T47D (cell line): ENCODE results near the gene AAMP.
A peak's percentile ranks its signal among the peaks of the same experiment; 100 is the strongest.
"Not testable (repeated sequence)": the region's sequence is repeated elsewhere in the genome, so short reads cannot be mapped to it uniquely, and the experiment has no call there.

Experiments used
- DNase-seq, 2 experiments: peaks; one replicate each; pipeline versions ENCODE4 v3.0.0 to v3.0.0-alpha.2; 2011 to 2012; ENCODE audit warnings: low read depth in 1 of 2, low spot score in 1 of 2
- JUND ChIP-seq: IDR thresholded peaks from 2 replicates; pipeline ENCODE4 v1.6.1; 2012; ENCODE audit warnings: low read depth
- in situ Hi-C: cut with HindIII; loops from 2 replicates; pipeline ENCODE4 v1.10.0; 2016; ENCODE audit warnings: low sequenced_read_pairs, low pct_unique_long_range_greater_than_20kb

The AAMP gene

DNA sequence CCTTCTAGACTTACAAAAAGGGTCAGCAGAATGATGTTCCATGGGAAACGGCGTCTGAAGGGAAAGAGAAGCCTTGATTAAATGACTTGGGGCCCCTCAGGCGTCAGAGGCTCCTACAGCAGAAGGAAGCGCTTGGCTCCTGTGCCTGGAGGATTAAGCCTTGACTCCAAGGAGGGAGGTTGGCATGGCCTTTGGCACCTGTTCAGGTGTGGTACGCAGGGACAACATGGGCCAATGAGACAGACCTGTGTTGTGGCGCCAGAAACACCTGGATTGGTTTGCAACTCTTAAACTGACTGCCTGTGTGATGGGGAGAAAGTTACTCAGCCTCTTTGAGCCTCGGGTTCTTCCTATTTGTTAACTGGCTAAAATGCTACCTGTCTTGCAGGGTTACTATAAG, 8.0 kb upstream of the AAMP start:
- TF ChIP-seq JUND = no peak

DNA sequence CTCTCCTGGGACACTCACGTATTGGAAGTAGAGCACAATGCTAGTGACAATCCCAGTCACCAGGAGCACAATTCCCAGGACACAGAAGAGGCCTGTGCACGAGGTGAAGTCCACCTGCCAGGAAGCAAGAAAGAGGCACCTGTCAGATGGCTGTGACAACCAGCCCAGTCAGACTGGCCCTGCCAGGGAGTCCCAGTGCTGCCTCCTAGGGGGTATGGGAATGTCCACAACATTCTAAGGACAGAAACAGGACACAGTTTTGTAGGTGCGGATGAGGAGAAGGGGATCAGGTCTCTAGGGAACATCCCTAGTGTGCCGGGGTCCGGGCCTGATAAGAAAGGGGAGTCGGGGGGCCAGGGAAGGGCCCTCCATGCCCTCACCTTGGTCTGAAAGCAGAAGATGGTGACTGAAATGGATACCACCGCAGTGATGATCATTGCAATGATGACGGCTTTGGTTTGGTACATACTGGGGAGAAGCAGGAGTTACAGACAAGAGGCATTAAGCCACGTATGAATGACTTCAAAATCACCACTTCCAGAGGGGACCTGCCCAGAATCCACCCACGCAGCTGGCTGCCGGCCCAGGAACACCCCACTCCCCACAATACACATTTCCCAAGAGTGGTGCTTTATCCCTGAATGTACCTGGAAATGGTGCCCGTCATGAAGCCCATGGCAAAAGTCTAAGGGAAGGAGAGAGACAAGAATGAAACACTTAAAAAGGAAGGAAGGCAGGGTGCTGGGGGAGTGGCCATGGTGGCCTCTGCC, 7.2 kb upstream of the AAMP start:
- no peak for TF ChIP-seq JUND
- peak; percentile 37 to 66 for DNase-seq
- in situ Hi-C loops = no loop called here

More for the DNA sequence above, 8.0 kb upstream of the AAMP start:
- in situ Hi-C loops = no loop called here
- no peak for DNase-seq

DNA sequence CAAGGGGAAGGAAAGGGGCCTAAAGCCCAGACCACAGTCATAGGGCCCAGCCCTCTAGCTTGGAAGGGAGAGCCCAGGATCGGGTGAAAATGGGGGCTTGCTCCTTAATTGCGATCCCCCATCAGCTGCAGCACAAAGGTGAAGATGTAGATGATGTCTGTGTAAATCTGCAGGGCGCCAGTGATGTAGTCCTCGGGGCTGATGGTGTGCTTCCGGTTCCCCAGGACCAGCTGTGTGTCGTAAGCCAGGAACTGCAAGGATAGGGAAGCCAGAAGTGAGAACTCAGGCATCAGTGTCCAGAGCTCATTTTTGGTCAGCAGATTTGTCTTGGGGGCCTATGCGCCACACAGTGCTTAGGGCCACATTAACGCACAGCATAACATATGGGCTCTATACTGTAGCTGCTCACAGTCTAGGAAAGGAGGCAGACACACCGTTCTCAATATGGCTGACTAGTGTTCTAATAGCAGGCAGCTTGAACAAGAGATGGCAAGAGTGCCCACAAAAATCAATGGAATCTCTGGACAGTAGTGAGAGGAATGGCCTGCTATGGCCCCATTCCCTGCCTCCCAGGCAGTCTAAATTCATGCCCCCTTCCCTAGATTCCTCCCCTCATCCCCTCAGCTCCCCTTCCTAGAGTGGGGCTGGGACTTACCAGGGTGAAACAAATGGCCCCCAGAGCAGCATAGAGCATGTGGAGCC, 5.6 kb upstream of the AAMP start:
- in situ Hi-C loops = no loop called here
- DNase-seq = no peak
- no peak for TF ChIP-seq JUND

DNA sequence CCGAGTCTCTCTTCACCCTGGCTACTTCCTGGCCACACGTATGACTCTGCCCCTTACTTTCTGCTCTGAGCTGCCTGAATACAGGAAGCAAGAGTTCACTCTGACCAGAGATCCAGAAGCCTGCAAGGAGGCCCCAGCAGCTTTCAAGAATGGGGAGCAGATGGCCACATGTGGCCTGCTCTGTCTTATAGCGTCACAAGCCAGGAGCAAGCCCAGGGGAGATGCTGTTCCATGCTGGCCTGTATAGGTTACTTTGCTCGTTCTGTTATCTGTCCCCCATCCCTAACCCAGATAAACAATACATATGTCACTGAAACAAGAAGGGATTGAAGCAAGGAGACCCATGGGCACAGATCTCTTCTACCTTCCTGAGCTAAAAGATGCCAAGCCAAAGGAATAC, 4.6 kb upstream of the AAMP start:
- DNase-seq = no peak
- in situ Hi-C loops = no loop called here
- TF ChIP-seq JUND = no peak

GRCh38 chr2:218273908-218274249, 3.9 kb upstream of the AAMP start:
- TF ChIP-seq JUND = no peak
- in situ Hi-C loops = no loop called here

DNA sequence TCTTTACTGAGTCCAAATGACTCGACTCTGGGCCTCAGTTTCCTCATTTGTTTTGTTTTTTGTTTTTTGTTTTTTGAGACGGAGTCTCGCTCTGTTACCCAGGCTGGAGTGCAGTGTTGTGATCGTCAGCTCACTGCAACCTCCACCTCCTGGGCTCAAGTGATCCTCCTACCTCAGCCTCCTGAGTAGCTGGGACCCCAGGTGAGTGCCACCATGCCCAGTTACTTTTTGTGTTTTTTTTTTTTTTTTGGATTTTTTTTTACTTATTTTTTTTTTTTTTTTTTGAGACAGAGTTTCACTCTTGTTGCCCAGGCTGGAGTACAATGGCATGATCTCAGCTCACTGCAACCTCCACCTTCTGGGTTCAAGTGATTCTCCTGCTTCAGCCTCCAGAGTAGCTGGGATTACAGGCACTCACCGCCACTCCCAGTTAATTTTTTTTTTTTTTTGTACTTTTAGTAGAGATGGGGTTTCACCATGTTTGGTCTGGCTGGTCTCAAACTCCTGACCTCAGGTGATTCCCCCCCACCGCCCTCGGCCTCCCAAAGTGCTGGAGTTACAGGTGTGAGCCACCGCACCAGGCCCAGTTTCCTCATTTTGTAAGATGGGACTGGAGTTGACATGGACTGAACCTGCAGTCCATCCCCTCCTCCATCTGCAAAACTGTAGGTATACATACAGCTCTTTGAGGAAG, 3.4 kb upstream of the AAMP start:
- in situ Hi-C loops, DNase-seq: not testable (repeated sequence)

More at GRCh38 chr2:218273908-218274249, 3.9 kb upstream of the AAMP start:
- DNase-seq = no peak

DNA sequence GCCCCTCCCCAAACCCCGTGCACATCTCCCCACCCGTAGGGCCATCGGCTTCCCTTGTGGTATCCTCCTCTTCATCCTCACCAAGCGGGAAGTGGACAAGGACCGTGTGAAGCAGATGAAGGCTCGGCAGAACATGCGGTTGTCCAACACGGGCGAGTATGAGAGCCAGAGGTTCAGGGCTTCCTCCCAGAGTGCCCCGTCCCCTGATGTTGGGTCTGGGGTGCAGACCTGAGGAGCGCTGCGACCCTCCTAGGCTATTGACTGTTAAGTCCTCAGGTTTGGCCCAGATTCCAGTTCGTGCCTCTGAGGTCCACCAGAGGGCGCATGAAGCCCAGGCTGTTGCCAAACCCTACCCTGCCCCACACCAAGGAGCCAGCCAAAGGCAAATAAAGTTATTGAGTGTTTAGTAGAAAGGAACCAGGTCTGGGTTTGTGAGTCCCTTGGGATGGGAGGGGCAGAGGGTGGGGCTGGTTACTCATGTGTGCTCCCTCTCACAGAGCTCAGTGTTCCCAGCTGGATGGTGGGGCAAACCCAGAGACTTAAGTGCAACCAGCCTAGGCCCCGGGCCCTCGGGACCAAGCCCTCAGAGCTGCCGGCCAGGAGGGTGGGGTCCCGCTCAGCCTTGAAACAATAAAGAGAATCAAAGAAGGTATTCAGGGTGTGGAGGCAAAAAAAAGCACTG, 2.7 kb upstream of the AAMP start:
- in situ Hi-C loops = no loop called here
- TF ChIP-seq JUND = no peak
- DNase-seq = peak; percentile 55 to 81

- no peak for TF ChIP-seq JUND
- no peak for DNase-seq
- in situ Hi-C loops = no loop called here
Measured at GRCh38 chr2:218271865-218272530, 2.1 kb upstream of the AAMP start.

GRCh38 chr2:218271487-218271797, 1.5 kb upstream of the AAMP start:
- in situ Hi-C loops = no loop called here
- DNase-seq = peak in 1 of 2 experiments; percentile 25
- TF ChIP-seq JUND = no peak

DNA sequence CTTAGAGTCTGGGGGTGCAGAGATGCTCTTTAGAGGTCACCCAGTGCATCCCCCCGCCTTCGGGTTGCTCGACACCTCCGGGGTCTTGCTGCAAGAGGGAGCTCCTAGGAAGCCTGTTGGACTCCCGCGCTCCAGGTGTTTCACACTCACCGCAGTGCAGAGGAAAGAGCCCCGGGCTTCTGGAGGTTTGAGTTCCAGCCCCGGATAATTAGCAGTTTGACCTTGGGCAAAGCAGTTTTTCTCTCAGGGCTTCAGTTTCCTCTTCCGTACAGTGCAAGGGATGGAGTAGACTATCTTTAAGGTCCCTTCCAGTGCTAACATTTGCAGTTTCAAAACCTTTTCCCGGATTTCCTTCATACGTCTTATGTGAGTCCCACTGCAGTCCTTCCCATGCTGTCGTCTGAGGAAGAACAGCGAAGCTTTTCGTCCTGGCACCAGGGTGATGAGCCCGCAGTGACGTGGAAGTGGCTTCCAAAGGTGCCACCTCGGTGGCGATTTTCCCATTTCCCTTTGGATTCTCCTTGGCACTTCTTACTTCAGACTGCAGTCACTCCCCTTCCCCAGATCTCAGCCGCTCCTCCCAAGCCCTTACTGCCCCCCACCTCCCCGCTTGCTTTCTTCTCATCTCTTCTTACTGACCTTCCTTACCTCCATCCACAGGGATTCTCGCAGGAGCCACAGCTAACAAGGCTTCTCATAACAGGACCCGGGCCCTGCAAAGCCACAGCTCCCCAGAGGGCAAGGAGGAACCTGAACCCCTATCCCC, 967 bp upstream of the AAMP start:
- in situ Hi-C loops = no loop called here
- TF ChIP-seq JUND = no peak
- no peak for DNase-seq

- in situ Hi-C loops = no loop called here
- no peak for TF ChIP-seq JUND
Measured at GRCh38 chr2:218267259-218267658, 2.7 kb downstream of the AAMP start.

More at GRCh38 chr2:218267259-218267658, 2.7 kb downstream of the AAMP start:
- no peak for DNase-seq
